Measurements from ENCODE around the gene PPP3CA.

Gene PPP3CA

GRCh38 chr4:101086801-101087586 is 260.3 kb downstream of the PPP3CA start:
- DNase-seq, result no peak

DNA sequence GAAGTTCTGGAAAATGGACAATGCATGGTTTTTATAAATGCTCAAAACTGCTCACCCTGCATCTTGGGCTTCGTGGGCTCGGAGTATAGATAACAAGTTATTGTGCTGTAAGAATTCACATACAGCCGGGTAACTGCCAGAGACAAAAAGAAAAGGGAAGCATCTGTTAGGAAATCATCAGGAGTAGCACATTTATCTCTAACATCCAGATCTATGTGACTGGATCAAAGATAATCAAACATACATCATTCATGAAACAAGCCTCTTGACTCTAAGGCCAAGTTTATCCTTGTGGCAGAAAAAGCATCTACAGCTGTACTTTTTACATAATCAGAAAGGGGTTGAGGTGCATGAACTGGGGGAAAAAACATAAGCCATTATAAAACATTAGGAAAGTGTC is 264.2 kb downstream of the PPP3CA start:
- DNase-seq, result no peak

GRCh38 chr4:101081695-101082369 is 265.5 kb downstream of the PPP3CA start:
- no peak for DNase-seq

DNA sequence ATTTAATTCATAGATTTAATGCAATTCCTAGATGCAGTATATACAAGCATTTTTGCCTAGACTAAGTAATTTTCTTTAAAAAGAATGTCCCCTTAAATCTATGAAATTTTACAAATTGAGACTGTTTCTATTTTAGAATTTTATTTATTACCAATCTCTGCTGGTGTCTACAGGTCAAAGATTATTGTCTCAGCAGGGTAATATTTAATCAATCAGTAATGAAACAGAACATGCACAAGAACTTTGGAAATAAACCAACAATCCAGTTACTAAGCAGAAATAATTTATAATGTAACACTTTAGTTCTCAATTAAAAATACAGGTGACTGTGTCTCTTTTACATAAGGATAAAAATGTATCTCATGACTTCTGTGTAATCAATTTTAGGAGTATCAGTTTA is 266.2 kb downstream of the PPP3CA start:
- no peak for DNase-seq

GRCh38 chr4:101078950-101079349 is 268.4 kb downstream of the PPP3CA start:
- no peak for DNase-seq

GRCh38 chr4:101076032-101076431 is 271.3 kb downstream of the PPP3CA start:
- no peak for DNase-seq

- DNase-seq, result no peak
Measured at GRCh38 chr4:101075536-101075935, 271.8 kb downstream of the PPP3CA start.

DNA sequence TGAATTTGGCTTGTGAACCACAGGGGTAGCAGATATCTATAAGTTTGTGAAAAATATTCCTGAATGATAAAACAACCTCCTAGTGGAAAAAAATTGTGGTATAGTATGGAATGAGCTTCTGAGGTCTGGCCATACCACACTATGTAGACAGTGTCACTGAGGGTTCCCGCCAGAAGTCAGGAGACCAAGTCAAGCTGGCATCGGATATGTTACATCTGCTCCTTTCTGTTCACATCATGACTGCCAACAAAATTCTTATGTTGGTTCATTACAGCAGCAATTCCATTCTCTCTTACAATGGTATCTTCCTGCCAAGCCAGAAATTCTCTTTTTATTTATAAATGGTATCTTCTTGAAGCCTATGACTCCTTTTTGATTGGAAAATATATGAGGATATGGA is 273.0 kb downstream of the PPP3CA start:
- DNase-seq, result no peak

GRCh38 chr4:101071241-101071640 is 276.1 kb downstream of the PPP3CA start:
- no peak for DNase-seq

DNA sequence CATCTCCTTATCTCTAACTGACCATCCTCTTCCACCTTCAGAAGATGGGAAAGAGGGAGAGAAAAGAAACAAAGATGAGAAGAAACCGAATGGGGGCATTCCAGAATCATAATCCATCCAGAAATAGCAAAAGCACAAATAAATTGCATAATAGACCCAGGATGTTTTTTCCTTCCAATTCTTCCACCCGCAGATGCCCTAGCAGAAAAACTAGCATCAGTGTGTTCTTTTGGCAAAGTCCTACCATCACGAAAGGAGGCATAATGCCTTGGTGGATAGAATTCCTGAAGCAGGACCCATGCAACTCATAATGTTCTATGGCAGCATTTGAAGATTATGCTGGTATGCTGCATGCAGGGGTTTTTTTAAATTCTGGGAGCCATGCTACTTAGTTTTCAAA is 279.2 kb downstream of the PPP3CA start:
- DNase-seq, result no peak

- no peak for DNase-seq
Measured at GRCh38 chr4:101067383-101067782, 279.9 kb downstream of the PPP3CA start.

DNA sequence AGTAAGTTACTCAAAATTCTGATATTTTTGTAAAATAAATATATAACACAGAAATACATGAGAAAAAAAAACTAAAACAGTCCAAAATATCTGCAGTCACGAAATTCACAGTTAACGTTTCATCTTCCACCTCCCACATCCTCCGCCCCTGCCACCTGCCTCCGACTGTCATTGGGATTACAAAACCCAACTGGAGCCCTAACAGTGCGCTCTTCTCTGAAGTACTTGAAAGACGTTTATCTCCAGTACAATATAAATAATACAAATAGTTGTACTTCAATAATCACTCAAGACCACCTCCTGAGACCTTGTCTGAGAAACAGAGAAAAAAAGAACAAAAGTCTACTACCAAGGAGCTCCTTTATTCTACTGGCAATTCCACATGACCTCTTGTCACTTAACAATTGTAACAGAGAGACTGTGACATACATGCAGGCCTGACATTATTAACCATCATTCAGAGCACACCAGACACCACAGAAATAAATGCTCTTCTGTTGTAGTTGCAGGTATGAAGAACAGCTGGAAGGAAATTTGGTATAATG is 280.6 kb downstream of the PPP3CA start:
- DNase-seq, result no peak

- DNase-seq, result no peak
Measured at GRCh38 chr4:101065935-101066485, 281.3 kb downstream of the PPP3CA start.

DNA sequence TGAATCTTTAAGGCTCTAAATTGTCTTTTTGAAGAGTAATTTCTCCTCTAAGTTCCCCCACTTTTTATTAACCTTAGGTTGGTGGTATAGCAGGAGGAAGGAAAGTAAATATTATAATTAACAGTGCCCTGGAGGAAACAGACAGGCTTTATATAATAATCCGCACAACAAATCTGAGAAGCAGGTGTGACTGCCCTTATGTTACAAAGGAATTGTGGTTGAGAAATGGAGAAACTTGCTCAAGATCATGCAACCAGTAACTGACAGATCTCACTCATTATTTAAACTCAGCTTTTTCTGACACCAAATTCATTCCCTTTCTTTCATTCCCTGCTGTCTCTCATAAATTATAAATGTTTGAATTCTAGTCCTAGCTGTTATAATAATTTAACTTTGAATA is 282.0 kb downstream of the PPP3CA start:
- no peak for DNase-seq

DNA sequence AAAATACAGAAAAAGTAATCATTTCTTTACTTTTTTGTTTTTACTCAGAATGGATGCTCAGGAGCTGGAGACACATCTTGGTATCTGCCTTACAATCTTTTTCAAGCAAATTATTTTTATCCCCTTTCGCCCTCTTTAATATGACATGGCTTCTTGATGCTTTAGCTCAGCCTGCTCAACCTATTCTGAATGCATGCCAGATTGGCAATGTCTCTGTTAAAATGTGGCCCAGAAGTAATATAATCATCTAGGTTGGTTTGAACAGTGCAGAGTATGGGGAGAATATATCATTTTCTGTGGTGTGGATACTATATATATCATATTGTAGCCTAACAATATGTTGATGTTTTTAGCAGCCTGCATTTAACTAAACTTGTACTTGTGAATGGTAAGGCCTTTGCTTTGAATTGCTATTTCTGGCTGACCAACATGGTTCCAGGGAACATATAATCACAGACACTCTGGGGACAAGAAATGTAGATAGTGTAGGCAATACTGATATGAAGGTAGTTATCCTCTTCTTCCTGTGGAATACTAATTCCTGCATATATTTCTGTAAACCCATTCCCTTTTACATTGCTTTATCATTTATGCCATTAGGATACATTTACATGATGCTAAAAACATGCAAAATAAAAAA is 282.7 kb downstream of the PPP3CA start:
- DNase-seq, result no peak

DNA sequence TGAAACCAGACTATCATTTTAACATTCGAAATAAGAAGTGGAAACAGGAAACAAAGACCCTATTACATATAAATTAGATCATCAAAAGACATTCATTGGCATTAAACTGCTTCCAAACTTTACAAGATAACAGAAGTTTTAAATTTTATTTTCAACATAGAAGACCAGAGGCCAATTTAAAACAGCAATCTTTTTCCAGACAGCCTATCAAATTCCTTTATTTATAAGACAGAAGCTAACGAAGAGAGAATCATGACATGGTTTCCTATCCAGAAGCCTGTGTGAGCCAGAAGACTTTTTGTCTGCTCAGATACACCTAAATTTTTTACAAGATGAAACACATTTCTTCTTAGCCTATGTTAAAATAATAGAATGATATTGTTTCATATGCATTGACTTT is 291.9 kb downstream of the PPP3CA start:
- no peak for DNase-seq

DNA sequence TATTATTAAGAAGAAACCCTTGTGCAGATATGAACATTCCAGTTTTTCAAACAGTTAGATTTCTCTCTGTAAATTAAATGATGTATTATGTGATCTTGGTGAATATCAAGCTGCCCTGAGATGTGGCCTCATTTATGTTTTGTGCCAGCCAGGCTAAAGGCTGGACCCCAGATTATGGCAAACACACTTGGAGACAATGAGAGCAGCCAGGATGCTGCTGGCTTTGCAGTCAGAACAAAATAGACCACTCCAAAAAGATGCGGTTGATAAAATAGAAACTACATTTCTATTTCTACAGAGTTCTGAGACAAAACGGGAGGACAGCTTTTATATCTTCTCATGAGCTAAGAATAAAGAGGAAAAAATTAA is 296.5 kb downstream of the PPP3CA start:
- DNase-seq, result no peak

DNA sequence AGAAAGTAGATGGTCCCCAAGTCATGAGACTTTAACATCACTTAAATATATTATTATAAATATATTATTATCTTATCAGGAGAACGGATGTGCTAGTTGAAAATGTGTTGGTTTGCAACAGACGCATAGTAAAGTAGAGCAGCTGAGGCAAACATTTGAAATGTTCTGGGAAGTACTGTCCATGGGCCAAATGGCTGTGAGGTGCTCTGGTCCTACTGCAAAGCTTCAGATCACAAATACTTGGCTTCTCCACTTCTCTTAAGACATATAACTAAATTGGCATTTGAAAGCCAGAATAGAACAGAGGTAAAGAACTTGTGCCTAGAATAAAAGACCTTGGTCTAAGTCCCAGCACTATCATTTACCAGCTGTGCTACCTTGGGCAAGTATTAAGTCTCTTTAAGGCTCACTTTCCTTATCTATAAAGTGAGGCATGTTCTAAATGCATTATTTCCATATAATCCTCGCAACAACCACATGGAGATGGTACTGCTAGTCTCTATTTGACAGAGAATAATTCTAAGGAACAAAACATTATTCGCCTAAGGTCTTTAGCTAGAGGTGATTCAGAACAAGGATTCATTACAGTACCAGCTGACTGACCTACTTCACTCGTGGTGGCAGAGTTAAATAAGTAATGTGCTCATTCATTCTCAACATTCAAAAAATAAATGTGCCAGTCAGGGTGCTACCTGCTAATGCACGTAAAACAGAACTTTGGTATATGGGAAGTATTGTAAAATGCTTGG is 297.1 kb downstream of the PPP3CA start:
- no peak for DNase-seq

DNA sequence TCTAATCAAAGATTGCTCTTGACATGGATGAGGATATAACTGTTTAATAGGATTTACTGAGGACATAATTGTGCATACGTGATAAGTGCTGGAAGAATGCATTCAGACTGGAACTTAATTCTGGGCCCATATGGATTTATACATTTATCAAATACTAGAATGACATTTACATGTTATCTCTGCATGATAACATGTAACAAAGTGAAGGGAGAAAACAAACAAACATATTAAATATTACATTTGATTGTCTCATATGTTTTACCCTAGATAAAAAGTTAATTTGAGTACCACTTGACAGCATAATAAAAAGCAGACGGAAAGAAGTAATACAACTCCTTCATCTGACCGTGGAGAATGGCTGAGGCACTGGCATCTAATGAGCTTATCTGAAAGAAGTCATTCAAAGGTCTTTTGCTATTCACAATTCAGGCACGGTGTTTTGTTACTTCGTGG is 297.8 kb downstream of the PPP3CA start:
- DNase-seq, result no peak

GRCh38 chr4:101044766-101045165 is 302.6 kb downstream of the PPP3CA start:
- DNase-seq, result no peak

DNA sequence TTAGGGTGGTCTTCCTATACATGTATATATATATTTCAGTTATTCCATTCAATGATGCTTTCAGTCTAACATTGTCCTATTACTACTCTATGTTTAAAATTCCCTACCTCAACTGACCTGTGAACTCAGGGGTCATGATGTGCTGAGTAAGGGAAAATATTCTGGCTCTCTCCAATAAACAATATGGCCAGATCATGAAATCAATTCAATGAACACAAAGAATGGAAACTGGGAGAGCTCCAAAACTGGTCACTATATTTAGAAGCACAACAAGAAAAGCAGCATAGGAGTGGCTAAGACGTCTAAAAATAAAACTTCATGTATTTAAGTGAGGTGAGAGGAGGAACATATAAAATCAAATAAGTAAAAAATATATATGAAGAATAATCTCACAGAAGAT is 304.5 kb downstream of the PPP3CA start:
- DNase-seq, result no peak

GRCh38 chr4:101040776-101041175 is 306.6 kb downstream of the PPP3CA start:
- DNase-seq, result no peak

DNA sequence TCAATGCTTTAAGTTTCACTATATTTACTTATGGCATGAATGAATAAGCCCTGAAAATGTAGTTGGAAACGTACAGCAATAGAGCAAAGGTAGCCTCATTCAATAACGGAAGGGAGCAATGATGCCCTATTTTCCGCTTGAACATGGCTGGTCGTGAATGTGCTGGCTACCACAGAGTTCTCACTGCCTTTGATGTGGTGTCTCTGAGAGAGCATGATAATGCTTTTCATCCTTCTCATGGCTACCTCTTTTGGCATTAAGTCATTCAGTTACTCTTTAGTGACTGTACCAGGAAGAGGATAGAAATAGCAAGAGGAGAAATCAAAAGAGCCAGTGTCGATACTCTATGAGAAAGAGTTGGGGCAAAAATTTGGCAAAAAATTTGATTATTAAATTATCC is 308.0 kb downstream of the PPP3CA start:
- no peak for DNase-seq

Data from right hindlimb (tissue), 1 donor.